Fibroblast of skin of right quadriceps (primary cell): ENCODE measurements around the gene KRTAP4-9.
A peak's percentile ranks its signal among the peaks of the same experiment; 100 is the strongest.
"Not testable (repeated sequence)": the region's sequence is repeated elsewhere in the genome, so short reads cannot be mapped to it uniquely, and the experiment has no call there.

Experiments used
- DNase-seq: peaks from one replicate; pipeline ENCODE4 v3.0.0-alpha.2; 2013

Gene KRTAP4-9

GRCh38 chr17:41133880-41134735 lies 28.9 kb downstream of the KRTAP4-9 start:
- DNase-seq, result no peak

DNA sequence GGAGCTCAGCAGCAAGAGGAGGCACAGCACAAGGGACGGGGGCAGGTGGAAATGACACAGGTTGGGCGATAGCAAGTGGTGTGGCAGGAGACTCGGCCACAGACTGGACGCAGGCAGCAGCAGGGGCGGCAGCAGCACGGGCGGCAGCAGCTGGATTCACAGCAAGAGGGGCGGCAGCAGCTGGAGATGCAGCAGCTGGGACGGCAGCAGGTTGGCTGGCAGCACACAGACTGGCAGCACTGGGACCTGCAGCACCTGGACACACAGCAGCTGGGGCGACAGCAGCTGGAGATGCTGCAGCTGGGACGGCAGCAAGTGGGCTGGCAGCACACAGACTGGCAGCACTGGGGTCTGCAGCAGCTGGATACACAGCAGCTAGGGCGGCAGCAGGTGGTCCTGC lies 34.7 kb downstream of the KRTAP4-9 start:
- DNase-seq, result not testable (repeated sequence)

- DNase-seq, result peak; percentile 94
Observed at GRCh38 chr17:41140360-41141131, 35.4 kb downstream of the KRTAP4-9 start, which contains the start of gene KRTAP4-6. KRTAP4-6 (minus strand) TSS chr17:41140544; CDS start chr17:41140487, 57 bp downstream.

DNA sequence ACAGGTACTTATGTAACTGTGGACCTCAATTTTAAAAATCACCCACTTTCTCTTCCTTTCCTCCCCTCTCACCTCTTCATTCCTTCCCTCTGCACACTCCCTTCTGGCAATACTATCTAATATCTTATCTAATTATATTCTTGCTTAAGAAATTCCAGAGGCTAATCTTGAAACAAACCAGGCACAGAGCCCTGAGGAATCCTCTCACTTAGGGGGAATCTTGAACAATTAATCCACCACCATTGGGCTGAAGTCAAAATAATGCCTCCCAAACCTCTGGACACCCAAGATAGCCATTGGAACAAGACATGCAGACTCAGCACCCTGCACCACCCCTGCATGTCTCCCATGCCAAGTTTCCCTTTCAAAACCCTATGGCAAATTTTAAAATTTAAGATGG lies 36.2 kb downstream of the KRTAP4-9 start:
- DNase-seq, result no peak

GRCh38 chr17:41144846-41145245 lies 39.7 kb downstream of the KRTAP4-9 start:
- DNase-seq, result no peak

DNA sequence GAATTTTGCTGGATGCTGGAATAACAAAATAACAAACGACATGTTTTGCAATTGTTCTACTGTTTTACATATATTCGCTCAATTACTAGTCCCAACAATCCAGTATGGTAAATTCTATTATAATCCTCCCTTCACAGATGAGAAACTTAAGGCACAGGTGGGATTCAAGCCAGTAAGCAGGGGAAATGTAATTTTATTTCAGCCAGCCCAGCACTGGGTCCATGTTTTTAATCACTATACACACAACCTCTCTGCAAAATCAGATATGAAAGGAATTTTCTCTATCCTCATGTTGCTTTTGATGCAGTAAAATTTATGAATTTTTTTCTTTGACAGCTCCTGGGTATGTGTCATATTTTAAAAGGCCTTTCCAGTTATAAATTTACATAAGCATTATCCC lies 40.1 kb downstream of the KRTAP4-9 start:
- no peak for DNase-seq

GRCh38 chr17:41147531-41148204 lies 42.5 kb downstream of the KRTAP4-9 start:
- DNase-seq, result no peak

GRCh38 chr17:41148971-41149651 lies 43.9 kb downstream of the KRTAP4-9 start:
- not testable (repeated sequence) for DNase-seq

GRCh38 chr17:41149652-41149985 lies 44.4 kb downstream of the KRTAP4-9 start, which contains the start of gene KRTAP4-5:
KRTAP4-5 (minus strand) TSS chr17:41149825; CDS start chr17:41149767, 58 bp downstream.
- no peak for DNase-seq

DNA sequence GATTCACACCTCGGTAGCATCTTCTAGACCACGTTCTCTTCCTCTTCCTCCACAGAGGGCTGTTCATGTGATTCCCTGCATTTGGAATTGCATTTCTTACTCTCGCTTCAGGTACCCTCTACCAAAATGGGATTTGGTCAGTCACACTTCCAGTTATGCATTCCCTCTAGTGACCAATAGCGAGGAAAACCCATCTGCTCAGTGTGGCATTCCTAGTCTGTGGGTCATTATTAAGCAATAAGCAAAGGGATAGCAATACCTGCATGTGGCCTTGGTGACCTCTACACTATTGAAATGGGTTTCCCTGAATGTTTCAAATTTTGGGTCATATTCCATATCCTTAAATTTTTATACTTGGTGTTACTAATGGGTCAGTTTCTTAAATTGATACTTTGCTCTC lies 44.8 kb downstream of the KRTAP4-9 start:
- DNase-seq, result no peak

GRCh38 chr17:41151525-41151924 lies 46.3 kb downstream of the KRTAP4-9 start:
- DNase-seq, result no peak

DNA sequence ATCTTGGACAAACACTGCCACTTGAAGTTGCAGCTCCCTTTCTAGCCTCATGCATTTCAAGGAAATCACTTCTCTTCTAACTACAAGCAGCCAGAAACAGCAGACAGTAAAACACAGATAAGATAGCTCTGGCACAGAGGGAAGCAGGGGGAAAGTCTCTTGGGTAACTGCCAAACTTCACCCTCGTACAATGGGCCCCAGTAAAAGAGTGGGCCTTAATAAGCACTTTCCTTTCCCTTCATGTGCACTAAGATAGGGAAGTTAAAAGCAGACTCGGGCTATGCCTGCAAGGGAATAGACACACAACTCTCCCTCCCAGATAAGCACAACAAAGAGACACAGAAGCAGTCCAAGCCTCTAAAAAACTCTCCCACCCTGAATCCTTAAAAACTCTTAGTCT lies 48.7 kb downstream of the KRTAP4-9 start:
- no peak for DNase-seq
